BJ (cell line): ENCODE measurements around the gene LAMTOR2. TPM values are rescaled to one million over a fixed set of nuclear protein-coding genes. Genes with fewer than 3 reads are reported as not detected.

Experiments used
- CTCF ChIA-PET: fragments of 350-600 bp; formaldehyde crosslinking; extraction: SDS; loops from one replicate; lab custom pipeline; 2021; ENCODE audit warnings: antibody characterized with exemption, inconsistent platforms; lab: Yijun Ruan, JAX
- POLR2A ChIA-PET: fragments of 300-600 bp; sonication (Branson Sonifier 250); formaldehyde crosslinking; extraction: SDS; loops from one replicate; lab custom pipeline; 2021; ENCODE audit warnings: antibody characterized with exemption; lab: Charles Lee
- DNase-seq: peaks from one replicate; pipeline ENCODE4 v3.0.0-alpha.2; 2011; ENCODE audit warnings: low read depth
- H3K27me3 ChIP-seq: 2 replicates; pipeline ENCODE4 v1.6.0; 2011; ENCODE audit warnings: low read length; ENCODE audit not compliant: control insufficient read depth, insufficient read depth
- H3K36me3 ChIP-seq: 2 replicates; pipeline ENCODE4 v1.5.1; 2011; ENCODE audit warnings: low read length; ENCODE audit not compliant: control insufficient read depth, insufficient read depth
- H3K4me3 ChIP-seq: 2 replicates; pipeline ENCODE4 v1.5.1; 2011; ENCODE audit warnings: low read depth, mild to moderate bottlenecking, control low read depth, low read length
- CTCF ChIP-seq: IDR thresholded peaks from 2 replicates; pipeline ENCODE4 v1.5.1; 2011; ENCODE audit warnings: low read depth, mild to moderate bottlenecking, control low read depth, inconsistent platforms, low read length, moderate library complexity; ENCODE audit not compliant: insufficient read depth
- polyA plus RNA-seq: library from polyadenylated mRNA; depleted of rRNA; stranded (reverse); fragments of >200 nt; gene quantifications from 2 replicates; pipeline ENCODE4 v1.2.3, GENCODE V29; 2011

The LAMTOR2 gene
- polyA plus RNA-seq, 1 experiment, result 77.4 TPM

GRCh38 chr1:156042828-156043227, 11.8 kb upstream of the LAMTOR2 start:
- CTCF ChIA-PET, result interaction anchor here (0.8 to 2.4 kb wide), 4 partner anchors 9 to 17 kb away, joined by 3 to 6 read pairs (median 4); no protein-coding TSS in a partner anchor
- POLR2A ChIA-PET, result no interaction called here

GRCh38 chr1:156045076-156045475, 9.5 kb upstream of the LAMTOR2 start:
- H3K4me3 ChIP-seq, result no peak overlapping the region
- TF ChIP-seq CTCF, result no peak
- no peaks in the 10 kb centered on the region for H3K27me3 ChIP-seq
- DNase-seq, result no peak
- peaks cover 12% of the 10 kb centered on the region for H3K36me3 ChIP-seq
- CTCF ChIA-PET, result no interaction called here
- POLR2A ChIA-PET, result no interaction called here

More at GRCh38 chr1:156042828-156043227, 11.8 kb upstream of the LAMTOR2 start:
- no peak for DNase-seq
- H3K36me3 ChIP-seq, result peaks cover 9% of the 10 kb centered on the region; the same call in 1 of the 2 replicates
- no peak overlapping the region for H3K4me3 ChIP-seq
- no peak for TF ChIP-seq CTCF
- H3K27me3 ChIP-seq, result no peaks in the 10 kb centered on the region

- no peak for TF ChIP-seq CTCF
- ChIA-PET CTCF (interaction anchor here (0.9 to 2.2 kb wide), 4 partner anchors 8 to 59 kb away, joined by 3 to 6 read pairs (median 4); no protein-coding TSS in a partner anchor), POLR2A (no interaction called here)
- Histone ChIP-seq H3K4me3 (no peak overlapping the region), H3K36me3 (peaks cover 6% of the 10 kb centered on the region), H3K27me3 (no peaks in the 10 kb centered on the region)
- no peak for DNase-seq
Observed at GRCh38 chr1:156048663-156049258, 5.8 kb upstream of the LAMTOR2 start.

GRCh38 chr1:156050376-156050775, 4.2 kb upstream of the LAMTOR2 start:
- ChIA-PET CTCF (interaction anchor here (1.2 to 2.2 kb wide), 4 partner anchors 15 to 79 kb away, joined by 3 to 6 read pairs (median 5); no protein-coding TSS in a partner anchor), POLR2A (no interaction called here)
- no peak for TF ChIP-seq CTCF
- Histone ChIP-seq H3K4me3 (no peak overlapping the region), H3K36me3 (peaks cover 3% of the 10 kb centered on the region), H3K27me3 (no peaks in the 10 kb centered on the region)
- no peak for DNase-seq

GRCh38 chr1:156051011-156051725, 3.4 kb upstream of the LAMTOR2 start:
- Histone ChIP-seq H3K4me3 (no peak overlapping the region), H3K36me3 (peaks cover 3% of the 10 kb centered on the region), H3K27me3 (no peaks in the 10 kb centered on the region)
- DNase-seq, result no peak
- ChIA-PET POLR2A (no interaction called here), CTCF (interaction anchor here (0.7 to 2.1 kb wide), 4 partner anchors 9 to 15 kb away, joined by 3 to 6 read pairs (median 4); no protein-coding TSS in a partner anchor)
- no peak for TF ChIP-seq CTCF
